Testis (tissue), 3 donors: ENCODE measurements around the gene NKAIN2. TPM values are rescaled to one million over a fixed set of nuclear protein-coding genes. Genes with fewer than 3 reads are reported as not detected.

Source experiments
- DNase-seq: peaks from one replicate; pipeline ENCODE4 v3.0.0-alpha.2; 2019
- H3K27ac ChIP-seq, 2 donors: fragments of 200-600 bp; sonication (generic); one replicate each; pipeline ENCODE4 v1.5.1; 2019
- H3K27me3 ChIP-seq: fragments of 200-600 bp; sonication (generic); one replicate; pipeline ENCODE4 v1.5.1; 2019
- H3K36me3 ChIP-seq: fragments of 200-600 bp; sonication (generic); one replicate; pipeline ENCODE4 v1.5.1; 2017; ENCODE audit warnings: low read depth; ENCODE audit errors: missing control alignments
- H3K4me1 ChIP-seq: fragments of 200-600 bp; sonication (generic); one replicate; pipeline ENCODE4 v1.5.1; 2019
- H3K4me3 ChIP-seq, 2 donors: fragments of 200-600 bp; sonication (generic); one replicate each; pipeline ENCODE4 v1.5.1; 2017 to 2019
- H3K9me3 ChIP-seq: fragments of 200-600 bp; sonication (generic); one replicate; pipeline ENCODE4 v1.5.1; 2017
- POLR2A ChIP-seq: fragments of 450-650 bp; IDR thresholded peaks from one replicate; pipeline ENCODE4 v1.6.1; 2017; ENCODE audit warnings: antibody characterized with exemption, mild to moderate bottlenecking, moderate library complexity
- WGBS, 2 donors: methylation state at CpG; one replicate each; pipeline ENCODE4 v1.1.5; 2018; 5-methylcytosine and 5-hydroxymethylcytosine counted together
- intact Hi-C: fragments of 100-400 bp; cut with DNase I; formaldehyde crosslinking; loops from one replicate; pipeline ENCODE4 v1.15.1; 2023; ENCODE audit warnings: low total_unique reads
- polyA plus RNA-seq: library from polyadenylated mRNA; stranded (reverse); fragments of 350-450 nt; fragmentation: Illumina TruSeq; extraction: RNeasy Lipid Tissue Mini Kit (QIAGEN cat#74804); gene quantifications from one replicate; pipeline ENCODE4 v1.2.3, GENCODE V29; 2014; ENCODE audit warnings: low read depth, low replicate concordance; ENCODE audit not compliant: insufficient read depth
- total RNA-seq, 2 donors: library from RNA; depleted of rRNA; stranded (reverse); fragments of >200 nt; gene quantifications; one replicate each; pipeline ENCODE4 v1.2.3, GENCODE V29; 2016
- TF ChIP-seq, protein P1 (sequence below), 3 experiments: fragments of 450-650 bp in 2 of 3; fragments of 200-600 bp in 1 of 3; sonication (generic) in 1 of 3; IDR thresholded peaks; one replicate each; pipeline ENCODE4 v1.5.1; 2016 to 2019; ENCODE audit warnings: antibody characterized with exemption in 3 of 3, mild to moderate bottlenecking in 2 of 3, moderate library complexity in 1 of 3

Gene NKAIN2
- total and polyA plus RNA-seq, 3 donors from 2014 or later = 0.56 to 1.1 (median 0.71) TPM

DNA sequence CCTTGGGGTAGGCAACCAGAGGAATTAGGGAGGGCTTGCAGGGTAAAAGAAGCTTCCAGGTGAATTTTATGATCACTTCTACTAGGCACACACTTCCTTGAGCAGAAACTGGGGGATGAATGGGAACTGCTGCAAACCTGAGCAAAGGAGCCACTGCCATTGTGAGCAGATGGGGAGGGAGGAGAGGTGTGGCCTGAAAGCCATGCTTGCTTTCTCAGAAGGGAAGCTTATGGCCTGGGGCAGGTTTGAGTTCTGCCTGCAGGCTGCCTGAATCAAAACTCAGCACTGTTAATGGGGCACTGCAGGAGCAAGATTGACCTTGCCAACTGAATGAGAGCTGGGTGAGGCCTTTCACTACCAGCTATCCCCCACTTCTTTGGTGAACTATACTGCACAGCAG, 328.1 kb downstream of the NKAIN2 start:
- no peak for TF ChIP-seq POLR2A
- TF ChIP-seq, protein P1, sequence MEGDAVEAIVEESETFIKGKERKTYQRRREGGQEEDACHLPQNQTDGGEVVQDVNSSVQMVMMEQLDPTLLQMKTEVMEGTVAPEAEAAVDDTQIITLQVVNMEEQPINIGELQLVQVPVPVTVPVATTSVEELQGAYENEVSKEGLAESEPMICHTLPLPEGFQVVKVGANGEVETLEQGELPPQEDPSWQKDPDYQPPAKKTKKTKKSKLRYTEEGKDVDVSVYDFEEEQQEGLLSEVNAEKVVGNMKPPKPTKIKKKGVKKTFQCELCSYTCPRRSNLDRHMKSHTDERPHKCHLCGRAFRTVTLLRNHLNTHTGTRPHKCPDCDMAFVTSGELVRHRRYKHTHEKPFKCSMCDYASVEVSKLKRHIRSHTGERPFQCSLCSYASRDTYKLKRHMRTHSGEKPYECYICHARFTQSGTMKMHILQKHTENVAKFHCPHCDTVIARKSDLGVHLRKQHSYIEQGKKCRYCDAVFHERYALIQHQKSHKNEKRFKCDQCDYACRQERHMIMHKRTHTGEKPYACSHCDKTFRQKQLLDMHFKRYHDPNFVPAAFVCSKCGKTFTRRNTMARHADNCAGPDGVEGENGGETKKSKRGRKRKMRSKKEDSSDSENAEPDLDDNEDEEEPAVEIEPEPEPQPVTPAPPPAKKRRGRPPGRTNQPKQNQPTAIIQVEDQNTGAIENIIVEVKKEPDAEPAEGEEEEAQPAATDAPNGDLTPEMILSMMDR (IDR thresholded peaks at IDR 0.05) = no peak
- intact Hi-C loops = no loop called here
- no peak overlapping the region for H3K4me3 ChIP-seq
- no peak for DNase-seq
- H3K27ac ChIP-seq = no peak overlapping the region
- H3K4me1 ChIP-seq = no peaks in the 10 kb centered on the region
- no peaks in the 10 kb centered on the region for H3K9me3 ChIP-seq
- H3K27me3 ChIP-seq = no peaks in the 10 kb centered on the region
- H3K36me3 ChIP-seq = no peaks in the 10 kb centered on the region

DNA sequence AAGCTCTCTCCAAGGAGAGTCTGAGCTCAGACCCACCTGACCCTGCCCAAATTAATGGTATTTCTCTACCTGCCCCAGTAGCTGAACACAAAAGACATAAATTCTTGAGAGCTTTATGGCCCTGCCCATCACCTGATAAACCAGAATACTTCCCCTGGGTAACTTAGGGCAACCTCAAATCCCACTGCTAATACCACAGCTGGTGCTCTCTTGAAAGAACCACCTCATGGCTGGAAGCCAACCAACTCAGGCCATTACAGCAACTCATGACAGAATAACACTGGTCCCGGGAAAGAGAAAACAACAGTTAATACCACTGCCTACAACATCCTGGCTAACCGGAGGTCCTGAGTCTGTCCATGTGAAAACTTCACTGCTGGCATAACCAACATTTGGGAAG, 328.6 kb downstream of the NKAIN2 start:
- Histone ChIP-seq H3K27ac (no peak overlapping the region), H3K36me3 (no peaks in the 10 kb centered on the region), H3K4me1 (no peaks in the 10 kb centered on the region), H3K27me3 (no peaks in the 10 kb centered on the region), H3K9me3 (no peaks in the 10 kb centered on the region), H3K4me3 (no peak overlapping the region)
- no peak for DNase-seq
- intact Hi-C loops = no loop called here
- WGBS, 2 donors = 83 to 91% methylated on average over 2 of the region's 2 CpGs
- TF ChIP-seq, protein P1 (IDR thresholded peaks at IDR 0.05) = no peak
- no peak for TF ChIP-seq POLR2A

DNA sequence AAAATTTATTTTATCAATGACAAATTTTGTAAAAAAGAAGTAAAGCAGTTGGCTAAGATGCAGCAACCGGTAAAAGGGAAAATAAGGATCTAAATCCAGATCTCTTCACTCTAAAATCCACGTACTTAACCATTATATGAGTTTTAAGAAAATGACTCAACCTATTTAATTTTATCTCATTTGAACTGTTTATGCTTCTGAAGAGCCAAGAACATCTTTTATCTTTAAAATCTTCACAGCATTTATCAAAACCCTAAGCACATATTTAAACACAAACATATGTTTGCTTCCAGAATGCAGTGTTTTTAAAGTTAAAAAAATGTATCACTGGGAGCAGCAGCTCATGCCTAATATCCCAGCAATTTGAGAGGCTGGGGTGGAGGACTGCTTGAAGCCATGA, 339.2 kb downstream of the NKAIN2 start:
- WGBS, 2 donors = 84 to 86% methylated on average over 2 of the region's 2 CpGs
- Histone ChIP-seq H3K4me1 (no peaks in the 10 kb centered on the region), H3K4me3 (no peak overlapping the region), H3K9me3 (no peaks in the 10 kb centered on the region), H3K36me3 (no peaks in the 10 kb centered on the region), H3K27me3 (no peaks in the 10 kb centered on the region), H3K27ac (no peak overlapping the region)
- DNase-seq = no peak
- TF ChIP-seq, protein P1 (IDR thresholded peaks at IDR 0.05) = no peak
- no peak for TF ChIP-seq POLR2A
- intact Hi-C loops = no loop called here

DNA sequence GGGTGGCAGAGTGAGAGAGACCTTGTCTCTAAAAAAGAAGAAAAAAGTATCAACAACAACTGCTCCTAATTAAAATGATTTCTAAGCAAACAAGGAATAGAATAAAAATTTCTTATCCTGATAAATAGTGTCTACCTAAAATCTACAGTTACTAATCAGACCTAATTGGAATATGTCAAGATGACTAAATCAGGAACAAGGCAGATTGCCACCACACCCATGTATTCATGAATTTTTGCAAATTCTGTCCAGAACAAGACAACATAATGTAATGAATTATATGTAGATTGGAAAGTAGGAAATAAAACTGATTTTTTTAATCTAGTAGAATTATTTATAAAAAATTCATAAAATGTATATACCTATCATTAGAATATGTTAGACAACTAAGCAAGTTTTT, 339.8 kb downstream of the NKAIN2 start:
- TF ChIP-seq POLR2A = no peak
- TF ChIP-seq, protein P1 (IDR thresholded peaks at IDR 0.05) = no peak
- H3K4me3 ChIP-seq = no peak overlapping the region
- DNase-seq = no peak
- H3K27me3 ChIP-seq = no peaks in the 10 kb centered on the region
- no peaks in the 10 kb centered on the region for H3K36me3 ChIP-seq
- no peak overlapping the region for H3K27ac ChIP-seq
- no peaks in the 10 kb centered on the region for H3K4me1 ChIP-seq
- no peaks in the 10 kb centered on the region for H3K9me3 ChIP-seq
- intact Hi-C loops = no loop called here

DNA sequence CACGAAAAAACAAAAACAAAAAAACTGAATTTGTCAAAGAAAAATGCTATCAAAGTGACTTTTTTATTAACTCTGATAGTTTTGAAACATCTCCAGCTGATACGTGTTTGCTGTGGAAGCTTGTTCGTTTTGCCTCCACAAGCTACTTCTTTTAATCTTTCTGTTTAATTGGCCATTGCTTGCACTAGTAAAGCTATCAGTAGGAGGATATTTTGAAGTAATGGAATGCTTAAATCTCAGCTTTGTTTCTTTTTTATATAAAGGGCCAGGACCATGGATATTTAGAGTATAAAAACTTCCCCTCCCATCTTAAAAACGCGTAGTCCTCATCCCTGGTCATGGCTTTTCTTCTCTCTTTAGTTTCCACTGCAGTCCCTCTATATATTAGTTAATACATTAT, 344.0 kb downstream of the NKAIN2 start:
- Histone ChIP-seq H3K4me1 (no peaks in the 10 kb centered on the region), H3K4me3 (no peak overlapping the region), H3K36me3 (no peaks in the 10 kb centered on the region), H3K9me3 (no peaks in the 10 kb centered on the region), H3K27me3 (no peaks in the 10 kb centered on the region), H3K27ac (no peak overlapping the region)
- intact Hi-C loops = no loop called here
- TF ChIP-seq, protein P1 (IDR thresholded peaks at IDR 0.05) = no peak
- no peak for TF ChIP-seq POLR2A
- no peak for DNase-seq
- 21% methylated on average over 5 of the region's 5 CpGs for WGBS, 2 donors
